SU-DHL-6 (cell line): ENCODE data around the gene CHRD.

Source experiments
- H2AFZ ChIP-seq: fragments of 200-600 bp; sonication (generic); 2 replicates; pipeline ENCODE4 v1.6.1; 2014; ENCODE audit warnings: low read depth, mild to moderate bottlenecking, moderate library complexity, mixed read lengths, antibody characterized with exemption, low read length; ENCODE audit not compliant: severe bottlenecking
- H3F3A ChIP-seq: fragments of 200-600 bp; shearing (Covaris generic); 2 replicates; pipeline ENCODE4 v1.6.0; 2016; ENCODE audit warnings: antibody characterized with exemption, mild to moderate bottlenecking; ENCODE audit not compliant: insufficient read depth
- H3K27ac ChIP-seq: fragments of 200-600 bp; sonication (generic); 2 replicates; pipeline ENCODE4 v1.5.1; 2016; ENCODE audit warnings: low read depth, mild to moderate bottlenecking, low read length, moderate library complexity, mixed read lengths
- H3K27me3 ChIP-seq: fragments of 200-600 bp; sonication (generic), shearing (Covaris generic); 2 replicates; pipeline ENCODE4 v1.6.0; 2014; ENCODE audit warnings: mild to moderate bottlenecking, low read length
- H3K36me3 ChIP-seq: fragments of 200-600 bp; sonication (generic); 2 replicates; pipeline ENCODE4 v1.6.1; 2014; ENCODE audit warnings: mild to moderate bottlenecking, low read length, mixed read lengths
- H3K4me2 ChIP-seq: fragments of 300-600, 200-600 bp; shearing (Covaris generic), sonication (generic); 2 replicates; pipeline ENCODE4 v1.6.0; 2014; ENCODE audit warnings: low read length, low read depth, mild to moderate bottlenecking; ENCODE audit not compliant: poor library complexity, severe bottlenecking
- H3K4me3 ChIP-seq: fragments of 200-600 bp; sonication (generic); 2 replicates; pipeline ENCODE4 v1.5.1; 2014; ENCODE audit warnings: antibody characterized with exemption, low read length, mild to moderate bottlenecking, mixed read lengths; ENCODE audit not compliant: insufficient read depth, poor library complexity, severe bottlenecking
- H3K79me2 ChIP-seq: fragments of 200-600 bp; sonication (generic); 2 replicates; pipeline ENCODE4 v1.6.1; 2014; ENCODE audit warnings: mild to moderate bottlenecking, low read length, moderate library complexity; ENCODE audit not compliant: insufficient read depth
- H3K9ac ChIP-seq: fragments of 200-600 bp; sonication (generic); 2 replicates; pipeline ENCODE4 v1.7.0; 2014; ENCODE audit warnings: mild to moderate bottlenecking, low read length
- H3K9me2 ChIP-seq: fragments of 200-600 bp; sonication (generic); replicated peaks from 2 replicates; pipeline ENCODE4 v1.6.1; 2014; ENCODE audit warnings: low read length; ENCODE audit not compliant: insufficient read depth
- H3K9me3 ChIP-seq: fragments of 200-600 bp; sonication (generic); 2 replicates; pipeline ENCODE4 v1.6.1; 2014; ENCODE audit warnings: low read length, mixed read lengths; ENCODE audit not compliant: insufficient read depth
- H4K20me1 ChIP-seq: fragments of 200-600 bp; sonication (generic); 2 replicates; pipeline ENCODE4 v1.6.1; 2014; ENCODE audit warnings: low read depth, mild to moderate bottlenecking, antibody characterized with exemption, low read length, moderate library complexity, mixed read lengths
- EZH2phosphoT487 ChIP-seq: fragments of 200-600 bp; sonication (generic), shearing (Covaris generic); conservative IDR thresholded peaks from 2 replicates; pipeline ENCODE4 v1.6.1; 2018; ENCODE audit warnings: mild to moderate bottlenecking, antibody characterized with exemption, low read length, moderate library complexity, mixed read lengths
- TF ChIP-seq, protein P1 (sequence below): fragments of 200-600 bp; sonication (generic); IDR thresholded peaks from one replicate; pipeline ENCODE4 v1.5.1; 2017; ENCODE audit warnings: antibody characterized with exemption, mild to moderate bottlenecking, low read length, moderate library complexity; ENCODE audit not compliant: insufficient read depth, poor library complexity, severe bottlenecking

Gene CHRD

DNA sequence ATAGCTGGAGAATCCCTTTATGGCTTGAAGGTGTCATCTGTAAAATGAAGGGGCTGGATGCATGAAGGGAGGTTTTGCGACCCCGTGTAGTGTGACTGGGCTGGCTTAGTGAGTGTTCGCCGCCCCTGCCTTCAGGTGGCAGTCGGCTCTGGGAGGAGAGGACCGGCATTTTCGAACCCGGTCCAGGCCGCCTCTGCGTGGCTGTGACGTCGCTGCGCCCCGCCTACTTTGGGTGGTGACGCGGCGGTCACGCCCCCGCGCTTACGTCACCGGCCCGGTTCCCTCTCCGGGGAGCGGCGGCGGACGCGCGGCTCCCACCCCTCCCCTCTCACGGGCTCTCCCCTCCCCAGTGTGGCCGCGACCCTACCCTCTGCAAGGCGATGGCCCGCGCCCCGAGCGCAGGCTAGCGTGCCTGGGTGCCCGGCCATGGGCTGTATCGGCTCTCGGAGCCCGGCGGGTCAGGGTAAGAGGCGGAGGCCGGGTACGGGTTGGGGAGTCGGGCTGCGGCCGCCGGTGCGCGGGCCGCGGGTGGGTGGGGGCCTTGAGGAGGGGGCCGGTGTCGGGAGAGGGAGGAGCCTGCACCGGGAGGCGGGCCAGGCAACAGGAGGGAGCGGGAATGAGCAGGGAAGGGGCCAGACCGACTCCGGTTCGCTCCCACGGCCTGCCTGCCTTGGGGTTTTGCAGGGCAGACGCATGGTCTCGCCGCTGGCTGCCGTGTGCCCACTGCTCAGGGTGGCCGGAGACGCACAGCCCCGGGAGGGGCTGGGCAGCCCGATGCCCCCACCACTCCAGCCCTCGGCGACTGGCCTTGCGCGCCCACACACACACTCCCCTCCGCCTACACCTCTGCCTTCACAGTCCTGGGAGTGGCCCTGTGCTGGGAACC lies 44.0 kb upstream of the CHRD start:
- H3K4me2 ChIP-seq: peak overlapping the region; percentile 71
- peak overlapping the region; percentile 65 for H3K9ac ChIP-seq
- peaks cover 23% of the 10 kb centered on the region; the same call in 1 of the 2 replicates for H3K36me3 ChIP-seq
- peak overlapping the region; percentile 38 for H3K27ac ChIP-seq
- H3K79me2 ChIP-seq: no peaks in the 10 kb centered on the region
- peaks cover 3% of the 10 kb centered on the region; the same call in 1 of the 2 replicates for H4K20me1 ChIP-seq
- H3K4me3 ChIP-seq: peak overlapping the region; percentile 80
- peaks cover 40% of the 10 kb centered on the region for H3F3A ChIP-seq
- TF ChIP-seq, protein P1, sequence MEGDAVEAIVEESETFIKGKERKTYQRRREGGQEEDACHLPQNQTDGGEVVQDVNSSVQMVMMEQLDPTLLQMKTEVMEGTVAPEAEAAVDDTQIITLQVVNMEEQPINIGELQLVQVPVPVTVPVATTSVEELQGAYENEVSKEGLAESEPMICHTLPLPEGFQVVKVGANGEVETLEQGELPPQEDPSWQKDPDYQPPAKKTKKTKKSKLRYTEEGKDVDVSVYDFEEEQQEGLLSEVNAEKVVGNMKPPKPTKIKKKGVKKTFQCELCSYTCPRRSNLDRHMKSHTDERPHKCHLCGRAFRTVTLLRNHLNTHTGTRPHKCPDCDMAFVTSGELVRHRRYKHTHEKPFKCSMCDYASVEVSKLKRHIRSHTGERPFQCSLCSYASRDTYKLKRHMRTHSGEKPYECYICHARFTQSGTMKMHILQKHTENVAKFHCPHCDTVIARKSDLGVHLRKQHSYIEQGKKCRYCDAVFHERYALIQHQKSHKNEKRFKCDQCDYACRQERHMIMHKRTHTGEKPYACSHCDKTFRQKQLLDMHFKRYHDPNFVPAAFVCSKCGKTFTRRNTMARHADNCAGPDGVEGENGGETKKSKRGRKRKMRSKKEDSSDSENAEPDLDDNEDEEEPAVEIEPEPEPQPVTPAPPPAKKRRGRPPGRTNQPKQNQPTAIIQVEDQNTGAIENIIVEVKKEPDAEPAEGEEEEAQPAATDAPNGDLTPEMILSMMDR: no peak
- no peak for TF ChIP-seq EZH2phosphoT487
- H3K9me2 ChIP-seq: no peaks in the 10 kb centered on the region
- no peaks in the 10 kb centered on the region for H3K27me3 ChIP-seq
- H2AFZ ChIP-seq: peak overlapping the region; percentile 45
- H3K9me3 ChIP-seq: no peaks in the 10 kb centered on the region

DNA sequence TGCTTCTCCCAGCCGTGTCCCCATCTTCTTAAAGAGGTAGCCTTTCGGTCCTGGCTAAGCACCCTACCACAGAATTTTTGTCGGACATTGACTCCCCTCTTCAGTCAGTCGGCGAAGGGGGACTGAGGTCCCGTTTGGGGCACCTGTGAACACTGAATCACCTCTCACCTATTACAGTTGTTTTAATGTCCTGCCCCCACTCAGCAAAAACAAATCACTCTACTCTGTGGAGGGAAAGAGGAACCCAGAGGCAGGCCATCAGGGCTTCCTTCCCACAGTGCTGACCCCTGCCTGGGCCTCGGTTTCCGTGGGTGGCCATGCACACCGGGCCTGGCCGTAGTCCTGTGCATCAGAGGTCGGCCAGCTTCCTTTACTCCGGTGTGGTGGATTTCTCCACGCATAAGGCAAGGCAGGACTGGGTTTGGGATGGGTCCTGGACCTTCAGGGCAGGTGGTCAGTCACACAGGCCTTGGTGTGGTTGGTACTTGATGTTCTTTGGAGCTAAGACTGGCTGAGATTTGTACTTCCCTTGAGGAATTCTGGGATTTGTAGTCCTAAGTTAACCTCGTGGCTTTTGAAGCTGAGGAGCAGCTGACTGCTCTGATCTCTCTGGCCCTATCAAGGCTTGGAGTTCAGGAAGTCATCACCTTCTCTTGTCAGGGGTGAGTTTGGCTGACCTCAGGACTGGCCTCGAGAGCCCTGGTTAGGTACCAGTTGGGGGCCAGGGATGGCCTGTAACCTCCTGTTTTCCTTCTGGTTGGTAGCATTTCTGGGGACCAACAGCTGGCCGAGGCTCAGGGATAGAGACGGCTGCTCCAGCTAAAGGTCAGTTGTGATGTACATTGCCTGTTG lies 43.1 kb upstream of the CHRD start:
- Histone ChIP-seq H2AFZ (no peak overlapping the region), H3K36me3 (peaks cover 16% of the 10 kb centered on the region; the same call in 1 of the 2 replicates), H3K9me2 (no peaks in the 10 kb centered on the region), H3K27me3 (no peaks in the 10 kb centered on the region), H3K4me3 (peak overlapping the region; percentile 80), H3K27ac (no peak overlapping the region), H3K9ac (peak overlapping the region; percentile 65), H3K79me2 (no peaks in the 10 kb centered on the region), H3K4me2 (peak overlapping the region; percentile 71), H4K20me1 (peaks cover 3% of the 10 kb centered on the region; the same call in 1 of the 2 replicates), H3K9me3 (no peaks in the 10 kb centered on the region), H3F3A (peaks cover 34% of the 10 kb centered on the region)
- no peak for TF ChIP-seq EZH2phosphoT487
- TF ChIP-seq, protein P1: no peak

GRCh38 chr3:184337399-184337714 lies 42.5 kb upstream of the CHRD start, which contains the start of gene FAM131A:
Gene FAM131A, plus strand, starts transcription at chr3:184337600. Its CDS starts 31 bp downstream, at chr3:184337631.
- H3K9me2 ChIP-seq: no peaks in the 10 kb centered on the region
- peak within 1 kb of the TSS; percentile 65 for H3K9ac ChIP-seq
- H3K27ac ChIP-seq: no peak within 1 kb of the TSS
- peaks cover 3% of the 10 kb centered on the region; the same call in 1 of the 2 replicates for H4K20me1 ChIP-seq
- H3F3A ChIP-seq: peaks cover 33% of the 10 kb centered on the region
- TF ChIP-seq, protein P1: no peak
- no peak for TF ChIP-seq EZH2phosphoT487
- no peaks in the 10 kb centered on the region for H3K9me3 ChIP-seq
- peak within 1 kb of the TSS; percentile 71 for H3K4me2 ChIP-seq
- H3K27me3 ChIP-seq: no peaks in the 10 kb centered on the region
- H3K4me3 ChIP-seq: peak within 1 kb of the TSS; percentile 80
- H3K79me2 ChIP-seq: no peaks in the 10 kb centered on the region
- H2AFZ ChIP-seq: no peak within 1 kb of the TSS
- H3K36me3 ChIP-seq: 0 out of 2 replicates have a peak, but pooled peaks cover 12% of the 10 kb centered on the region
